Parathyroid adenoma (tissue), 2 donors: ENCODE data around the gene MTCP1.

Source experiments
- H2AFZ ChIP-seq: fragments of 300-600 bp; sonication (generic); one replicate; pipeline ENCODE4 v1.7.0; 2017; ENCODE audit warnings: antibody characterized with exemption, mild to moderate bottlenecking
- H3K27ac ChIP-seq: fragments of 300-600 bp; sonication (generic); one replicate; pipeline ENCODE4 v1.7.0; 2017
- H3K27me3 ChIP-seq: fragments of 300-600 bp; sonication (generic); one replicate; pipeline ENCODE4 v1.7.0; 2017; ENCODE audit warnings: low read length; ENCODE audit not compliant: control insufficient read depth, insufficient read depth
- H3K36me3 ChIP-seq: fragments of 300-600 bp; sonication (generic); one replicate; pipeline ENCODE4 v1.7.0; 2017; ENCODE audit warnings: low read length; ENCODE audit not compliant: control insufficient read depth, insufficient read depth
- H3K4me1 ChIP-seq: fragments of 300-600 bp; sonication (generic); one replicate; pipeline ENCODE4 v1.7.0; 2017; ENCODE audit warnings: control low read depth
- H3K4me2 ChIP-seq: fragments of 300-600 bp; sonication (generic); one replicate; pipeline ENCODE4 v1.7.0; 2017; ENCODE audit warnings: low read length
- H3K4me3 ChIP-seq: fragments of 300-600 bp; sonication (generic); one replicate; pipeline ENCODE4 v1.7.0; 2017; ENCODE audit warnings: low read depth, low read length
- H3K79me2 ChIP-seq: fragments of 300-600 bp; sonication (generic); one replicate; pipeline ENCODE4 v1.7.0; 2017; ENCODE audit warnings: control low read depth
- H3K9ac ChIP-seq: fragments of 300-600 bp; sonication (generic); one replicate; pipeline ENCODE4 v1.7.0; 2017; ENCODE audit warnings: mild to moderate bottlenecking
- H3K9me3 ChIP-seq: fragments of 300-600 bp; sonication (generic); one replicate; pipeline ENCODE4 v1.7.0; 2017; ENCODE audit warnings: low read length; ENCODE audit not compliant: control insufficient read depth
- TF ChIP-seq, protein P1 (sequence below): fragments of 300-600 bp; sonication (generic); IDR thresholded peaks from one replicate; pipeline ENCODE4 v1.7.0; 2017; ENCODE audit warnings: antibody characterized with exemption, mild to moderate bottlenecking
- donor health status: primary hyperparathyroidism.

Gene MTCP1

DNA sequence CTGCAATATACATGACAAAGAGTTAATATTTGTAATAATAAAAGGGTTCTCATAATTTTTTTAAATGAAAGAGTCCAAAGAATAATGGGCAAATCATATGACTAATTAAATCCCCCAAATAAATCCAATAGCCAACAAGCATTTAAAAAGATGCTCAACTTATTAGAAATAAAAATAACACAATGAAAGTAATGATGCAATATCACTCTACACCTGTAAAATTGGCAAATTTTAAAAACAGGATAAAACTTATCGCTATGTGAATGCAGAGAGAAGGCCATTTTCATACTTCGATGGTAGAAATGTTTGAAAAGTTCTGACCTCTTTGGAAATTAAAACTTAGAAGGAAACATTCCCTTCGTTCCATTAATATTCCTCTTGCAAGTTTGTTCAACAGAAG, 50.3 kb downstream of the MTCP1 start:
- Histone ChIP-seq H3K27ac (no peak overlapping the region), H3K27me3 (no peaks in the 10 kb centered on the region), H3K4me3 (no peak overlapping the region), H2AFZ (no peak overlapping the region), H3K4me1 (peaks cover 5% of the 10 kb centered on the region), H3K36me3 (no peaks in the 10 kb centered on the region), H3K9me3 (no peaks in the 10 kb centered on the region), H3K79me2 (no peaks in the 10 kb centered on the region), H3K4me2 (no peak overlapping the region), H3K9ac (no peak overlapping the region)
- TF ChIP-seq, protein P1, sequence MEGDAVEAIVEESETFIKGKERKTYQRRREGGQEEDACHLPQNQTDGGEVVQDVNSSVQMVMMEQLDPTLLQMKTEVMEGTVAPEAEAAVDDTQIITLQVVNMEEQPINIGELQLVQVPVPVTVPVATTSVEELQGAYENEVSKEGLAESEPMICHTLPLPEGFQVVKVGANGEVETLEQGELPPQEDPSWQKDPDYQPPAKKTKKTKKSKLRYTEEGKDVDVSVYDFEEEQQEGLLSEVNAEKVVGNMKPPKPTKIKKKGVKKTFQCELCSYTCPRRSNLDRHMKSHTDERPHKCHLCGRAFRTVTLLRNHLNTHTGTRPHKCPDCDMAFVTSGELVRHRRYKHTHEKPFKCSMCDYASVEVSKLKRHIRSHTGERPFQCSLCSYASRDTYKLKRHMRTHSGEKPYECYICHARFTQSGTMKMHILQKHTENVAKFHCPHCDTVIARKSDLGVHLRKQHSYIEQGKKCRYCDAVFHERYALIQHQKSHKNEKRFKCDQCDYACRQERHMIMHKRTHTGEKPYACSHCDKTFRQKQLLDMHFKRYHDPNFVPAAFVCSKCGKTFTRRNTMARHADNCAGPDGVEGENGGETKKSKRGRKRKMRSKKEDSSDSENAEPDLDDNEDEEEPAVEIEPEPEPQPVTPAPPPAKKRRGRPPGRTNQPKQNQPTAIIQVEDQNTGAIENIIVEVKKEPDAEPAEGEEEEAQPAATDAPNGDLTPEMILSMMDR = no peak
